GM21786 (cell line): ENCODE measurements around the gene GPATCH1.

ENCODE experiments used
- ATAC-seq: cut with Tn5 transposase; IDR thresholded peaks from one replicate; pipeline ENCODE4 v1.9.1; 2021; ENCODE audit not compliant: unreplicated experiment

The GPATCH1 gene

DNA sequence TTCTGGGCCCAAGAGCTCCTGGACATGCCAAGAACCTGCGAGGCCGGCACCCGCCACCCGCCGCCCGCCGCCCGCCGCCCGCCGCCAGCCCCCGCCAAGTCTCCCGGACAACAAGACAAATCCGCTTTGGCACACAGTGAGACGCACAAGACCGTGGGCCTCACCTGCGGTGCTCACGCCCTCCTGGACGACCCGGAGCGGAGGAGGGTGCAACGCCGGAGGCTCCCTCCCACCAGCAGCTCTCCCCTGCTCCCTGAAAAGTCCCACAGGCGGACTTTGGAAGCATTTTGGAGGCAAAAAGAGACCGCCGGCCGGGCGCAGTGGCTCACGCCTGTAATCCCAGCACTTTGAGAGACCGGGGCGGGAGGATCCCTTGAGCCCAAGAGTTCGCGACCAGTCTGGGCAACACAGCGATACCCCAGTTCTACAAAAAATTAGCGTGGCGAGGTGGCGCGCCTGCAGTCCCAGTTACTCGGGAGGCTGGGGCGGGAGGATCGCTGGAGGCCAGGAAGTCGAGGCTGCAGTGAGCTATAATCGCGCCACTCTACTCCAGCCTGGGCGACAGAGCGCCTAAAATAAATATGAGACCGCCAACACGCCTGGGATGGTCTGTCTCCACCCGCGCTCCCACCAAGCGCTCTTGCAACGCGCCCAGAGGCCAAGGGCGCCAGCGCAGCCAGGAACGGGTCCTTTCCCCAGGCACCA is 17.1 kb upstream of the GPATCH1 start:
- ATAC-seq = no peak

DNA sequence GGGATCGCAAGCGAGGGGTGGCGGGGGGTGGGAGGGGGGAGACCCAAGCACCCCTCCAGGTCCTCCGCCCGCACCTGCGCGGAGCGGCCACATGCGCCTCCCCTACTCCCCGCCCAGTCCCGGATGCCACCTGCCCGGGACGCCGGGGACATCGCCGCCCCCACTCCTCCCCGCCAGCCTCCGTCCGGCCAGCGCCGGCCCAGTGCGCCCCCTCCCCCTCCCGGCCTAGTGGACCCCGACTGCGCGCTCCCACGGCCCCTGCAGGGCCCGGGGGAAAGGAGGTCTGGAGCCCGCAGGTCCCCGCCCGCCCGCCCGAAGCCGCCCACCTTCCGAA is 16.6 kb upstream of the GPATCH1 start:
- peak; percentile 40 for ATAC-seq

DNA sequence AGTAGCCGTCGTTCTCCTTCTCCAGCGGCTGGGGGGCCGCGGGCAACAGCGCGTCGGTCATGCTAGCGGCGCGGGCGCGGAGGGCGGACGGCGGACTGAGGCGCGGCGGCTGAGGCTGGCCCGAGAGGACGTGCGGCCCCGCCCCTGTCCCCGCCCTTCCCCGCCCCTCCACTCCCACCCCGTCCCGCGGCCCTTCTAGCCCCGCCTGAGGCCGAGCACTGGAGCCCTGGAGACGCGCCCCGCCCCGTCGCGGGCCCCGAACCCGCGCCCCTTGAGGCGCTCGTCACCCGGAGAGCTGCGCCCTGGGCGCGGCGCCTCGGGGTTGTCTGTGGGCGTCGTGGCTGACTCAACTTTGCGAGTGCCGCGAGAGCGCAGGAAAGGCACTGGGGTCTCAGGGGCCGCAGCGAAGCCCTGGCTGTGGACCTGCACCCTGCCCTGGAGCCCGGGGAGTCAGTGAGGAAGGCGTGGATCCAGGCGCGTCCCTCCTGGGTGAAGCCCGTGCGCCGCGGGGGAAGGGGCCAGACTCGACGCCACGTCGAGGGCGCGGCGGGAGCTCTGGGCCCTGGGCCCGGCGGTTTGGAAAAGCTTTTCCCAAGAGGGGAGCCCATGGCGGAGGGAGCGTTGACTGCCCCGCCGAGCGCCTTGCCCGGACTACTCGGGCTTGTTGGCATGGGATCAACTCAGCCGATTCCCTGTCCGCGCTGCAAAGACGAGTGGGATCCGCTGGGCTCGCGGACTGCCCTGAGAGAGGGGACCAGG is 16.0 kb upstream of the GPATCH1 start, which contains the start of gene RHPN2:
Gene RHPN2, minus strand, starts transcription at position 97 of the 759 bp plus-strand sequence. Its CDS starts 36 bp downstream, at position 61.
- peak; percentile 59 for ATAC-seq

DNA sequence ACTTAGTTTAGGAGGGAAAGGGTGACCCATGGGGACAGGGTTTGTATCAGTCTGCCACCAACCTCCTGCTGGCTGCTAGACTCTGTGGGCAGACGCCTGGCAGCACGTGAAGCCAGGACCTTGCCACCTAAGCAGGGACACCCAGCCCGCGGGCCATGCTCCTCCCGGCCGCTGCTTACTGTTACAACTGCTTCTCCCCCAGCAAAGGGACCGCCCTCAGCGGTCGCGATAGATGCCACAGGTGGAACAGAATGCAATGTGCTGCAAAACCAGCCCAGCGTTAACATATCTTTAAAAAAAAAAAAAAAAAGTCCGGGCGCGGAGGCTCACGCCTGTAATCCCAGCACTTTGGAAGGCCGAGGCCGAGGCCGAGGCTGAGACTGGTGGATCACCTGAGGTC is 14.4 kb upstream of the GPATCH1 start:
- ATAC-seq = no peak

DNA sequence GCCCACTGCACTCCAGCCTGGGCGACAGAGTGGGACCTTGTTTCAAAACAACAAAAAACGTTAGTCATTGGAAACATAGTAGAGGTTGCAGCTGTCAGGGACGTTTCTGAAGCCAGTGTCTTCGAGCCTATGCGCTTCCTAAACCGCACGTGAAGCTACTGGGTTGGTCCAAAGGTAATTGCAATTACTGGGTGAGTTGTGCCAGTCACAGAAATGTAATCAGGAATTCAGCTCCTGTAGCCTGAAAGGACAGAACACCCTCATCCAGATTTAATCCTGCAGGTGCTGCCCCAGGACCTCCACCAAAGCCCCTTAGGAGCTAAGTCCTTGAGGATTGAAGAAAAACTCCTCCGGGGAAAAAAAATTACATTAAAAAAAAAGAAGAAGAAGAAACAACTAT is 13.9 kb upstream of the GPATCH1 start:
- no peak for ATAC-seq

DNA sequence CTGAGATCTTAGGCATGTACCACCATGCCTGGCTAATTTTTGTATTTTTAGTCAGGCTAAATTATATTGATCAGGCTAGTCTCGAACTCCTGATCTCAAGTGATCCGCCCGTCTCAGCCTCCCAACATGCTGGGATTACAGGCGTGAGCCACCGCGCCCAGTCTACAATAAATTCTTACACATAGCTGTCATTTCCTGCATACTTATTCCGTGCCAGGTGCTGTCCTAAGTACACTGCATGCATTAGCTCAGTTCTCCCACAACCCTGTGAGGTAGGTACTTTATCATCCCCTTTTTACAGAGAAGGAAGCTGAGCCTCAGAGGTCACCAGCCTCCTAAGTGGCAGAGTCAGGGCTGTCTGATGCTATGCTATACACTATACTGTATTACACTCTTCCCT is 9.1 kb upstream of the GPATCH1 start:
- ATAC-seq = no peak

DNA sequence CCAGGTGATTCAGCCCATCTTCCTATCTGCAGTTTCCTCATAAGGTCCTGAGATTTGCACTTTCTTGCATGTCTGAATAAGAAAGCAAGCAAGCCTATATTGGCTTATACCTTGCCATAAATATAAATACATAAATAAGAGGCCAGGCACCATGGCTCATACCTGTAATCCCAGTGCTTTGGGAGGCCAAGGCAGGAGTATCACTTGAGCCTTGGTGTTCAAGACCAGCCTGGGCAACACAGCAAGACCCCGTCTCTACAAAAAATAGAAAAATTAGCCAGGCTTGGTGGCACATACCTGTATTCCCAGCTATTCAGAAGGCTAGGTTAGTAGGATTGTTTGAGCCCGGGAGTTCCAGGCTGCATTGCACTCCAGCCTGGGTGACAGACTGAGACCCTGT is 5.5 kb upstream of the GPATCH1 start:
- ATAC-seq = no peak

DNA sequence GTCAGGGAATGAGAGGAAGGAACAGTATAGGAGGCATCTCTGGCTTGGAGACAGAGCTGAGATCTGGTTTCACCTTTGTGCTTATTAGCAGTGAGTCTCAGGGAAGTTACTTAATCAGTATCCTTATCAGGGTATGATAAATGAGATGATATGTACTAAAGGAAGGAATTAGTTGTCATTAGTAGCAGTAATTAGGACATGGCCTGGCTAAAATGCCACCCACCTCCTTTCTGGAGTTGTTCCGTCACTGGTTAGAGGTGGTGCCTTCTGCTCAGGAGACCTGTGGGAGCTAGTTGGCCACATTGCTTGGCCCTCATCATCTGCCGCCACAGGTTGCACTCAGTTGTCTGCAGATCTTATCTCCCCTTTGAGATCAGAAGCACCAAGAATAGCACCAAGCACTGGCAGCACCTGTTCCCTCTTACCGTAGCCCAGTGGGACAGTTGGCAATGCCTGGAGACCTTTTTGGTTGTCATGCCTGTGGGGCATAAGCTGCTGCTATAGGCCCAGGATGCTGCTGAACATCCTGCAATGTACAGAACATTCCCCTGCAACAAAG is 4.7 kb downstream of the GPATCH1 start:
- no peak for ATAC-seq

DNA sequence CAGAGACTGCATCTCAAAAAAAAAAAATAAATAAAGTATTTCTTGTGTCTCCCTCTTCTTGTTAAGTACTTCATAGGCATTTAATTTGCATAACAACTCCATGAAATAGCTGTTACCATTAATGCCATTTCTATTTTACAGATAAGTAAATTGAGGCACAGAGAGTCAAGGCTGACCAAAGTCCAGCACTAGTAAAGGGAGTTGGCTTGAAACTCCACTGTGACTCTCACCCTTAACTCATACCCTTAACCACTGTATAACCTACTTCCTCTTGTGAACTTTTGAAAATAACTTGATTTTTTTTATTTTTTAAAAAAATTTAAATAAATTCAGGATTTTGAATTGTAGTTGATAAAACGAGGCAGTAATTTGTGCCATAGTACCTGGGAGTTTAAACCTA is 6.0 kb downstream of the GPATCH1 start:
- no peak for ATAC-seq

DNA sequence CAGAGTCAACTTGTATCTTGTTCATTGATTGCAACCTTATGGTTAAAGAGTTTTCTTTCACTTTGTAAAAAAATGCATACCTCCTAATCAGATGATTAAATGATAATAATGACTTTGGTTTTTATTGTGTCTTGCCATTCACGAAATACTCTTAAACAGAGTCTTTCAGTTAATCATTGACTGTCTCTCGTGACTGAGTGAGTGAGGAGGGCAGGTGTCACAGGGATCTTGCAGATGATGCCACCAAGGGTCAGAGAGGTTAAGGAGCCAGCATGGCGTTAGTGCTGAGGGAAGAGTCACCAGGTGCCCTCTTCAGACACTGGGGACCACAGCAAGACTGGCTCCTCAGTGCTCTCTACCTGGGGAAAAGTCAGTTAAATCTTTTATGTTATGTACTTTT is 8.0 kb downstream of the GPATCH1 start:
- ATAC-seq = no peak

DNA sequence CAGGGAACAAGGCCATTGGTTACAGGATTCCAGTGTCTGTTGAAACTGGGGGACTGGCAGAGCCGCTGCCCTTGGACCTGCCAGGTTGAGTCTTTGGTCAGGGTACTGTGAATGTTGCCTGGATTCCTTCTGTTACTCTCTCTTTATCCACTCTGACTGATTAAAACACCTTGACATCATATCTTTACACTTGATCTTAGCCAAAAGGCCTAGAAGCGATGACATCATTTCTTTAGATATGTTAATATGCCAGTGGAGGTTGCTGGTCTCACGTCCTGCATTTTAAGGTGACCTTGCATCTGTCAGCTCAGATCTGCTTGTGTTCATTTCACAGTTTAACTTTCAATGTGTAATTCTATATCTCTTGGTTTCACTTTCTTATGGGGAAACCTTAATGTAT is 9.2 kb downstream of the GPATCH1 start:
- no peak for ATAC-seq

DNA sequence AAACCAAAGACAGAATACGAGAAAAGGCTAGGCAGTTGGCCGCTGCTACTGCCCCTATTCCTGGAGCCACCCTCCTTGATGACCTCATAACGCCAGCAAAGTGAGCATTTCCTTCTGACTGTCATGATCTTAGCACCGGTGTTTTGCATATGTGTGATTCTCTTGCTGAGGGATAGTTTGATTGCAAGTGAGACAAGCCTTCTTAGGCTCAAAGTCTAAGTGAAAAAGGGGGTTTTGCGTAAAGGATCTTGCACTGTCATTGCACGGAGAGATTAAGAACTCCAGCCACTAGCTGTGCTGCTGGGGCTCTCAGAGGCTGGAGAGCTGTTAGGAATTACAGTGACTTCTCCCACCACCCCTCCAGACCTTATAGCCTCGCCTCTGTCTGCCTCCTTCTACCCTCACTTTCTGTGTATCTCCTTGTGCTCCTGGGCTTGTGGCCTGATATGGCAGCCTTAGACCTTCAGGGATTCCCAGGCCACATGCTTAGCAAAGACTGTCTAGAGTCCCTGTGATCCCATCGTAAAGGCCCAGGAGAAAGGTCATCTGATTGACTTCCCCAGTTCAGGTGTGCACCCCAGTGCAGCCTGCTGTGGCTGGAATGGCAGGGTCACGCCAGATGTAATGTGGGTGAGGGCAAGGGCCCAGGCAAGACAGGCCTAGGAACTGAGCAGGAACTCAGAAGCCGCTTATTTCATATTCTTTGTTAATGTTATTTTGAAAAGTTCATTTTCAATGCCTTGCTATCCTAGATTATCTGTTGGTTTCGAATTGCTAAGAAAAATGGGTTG is 12.6 kb downstream of the GPATCH1 start:
- no peak for ATAC-seq

DNA sequence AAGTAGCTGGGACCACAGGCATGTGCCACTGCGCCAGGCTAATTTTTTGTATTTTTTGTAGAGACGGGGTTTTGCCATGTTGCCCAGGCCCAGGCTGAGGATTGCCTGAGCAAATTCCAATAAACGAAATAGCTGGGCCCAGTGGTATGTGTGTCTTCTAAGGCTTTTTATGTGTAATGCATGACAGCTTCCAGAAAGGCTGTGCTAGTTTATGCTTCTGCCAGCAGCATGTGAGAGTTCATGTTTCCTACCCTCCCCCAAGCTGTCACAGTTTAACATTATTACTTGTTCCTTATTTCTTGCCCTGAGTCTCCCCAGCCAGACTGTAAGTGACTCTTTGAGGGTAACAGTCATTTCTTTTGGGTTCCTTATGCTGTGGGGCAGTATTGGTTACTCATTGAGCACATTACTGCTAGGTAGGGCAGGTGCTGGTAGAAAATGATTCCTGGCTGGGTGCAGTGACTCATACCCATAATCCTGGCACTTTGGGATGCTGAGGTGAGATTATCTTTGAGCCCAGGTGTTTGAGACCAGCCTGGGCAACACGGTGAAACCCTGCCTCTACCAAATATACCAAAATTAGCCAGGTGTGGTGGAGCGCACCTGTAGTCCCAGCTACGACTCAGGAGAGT is 13.6 kb downstream of the GPATCH1 start:
- no peak for ATAC-seq

DNA sequence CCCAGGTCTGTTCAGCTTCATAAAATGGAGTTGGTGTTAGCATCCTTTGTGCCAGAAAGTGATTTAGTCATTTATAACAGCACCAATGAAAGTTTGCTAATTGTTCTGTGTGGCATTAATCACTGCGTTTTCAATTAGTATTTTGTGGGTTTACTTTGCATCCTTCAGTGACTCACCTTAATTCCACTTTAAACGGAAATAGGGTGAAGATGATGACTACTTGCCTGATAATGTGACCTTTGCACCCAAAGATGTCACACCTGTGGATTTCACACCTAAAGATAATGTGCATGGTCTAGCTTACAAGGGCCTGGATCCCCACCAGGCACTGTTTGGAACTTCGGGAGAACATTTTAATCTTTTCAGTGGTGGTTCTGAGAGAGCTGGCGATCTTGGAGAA is 15.0 kb downstream of the GPATCH1 start:
- no peak for ATAC-seq

DNA sequence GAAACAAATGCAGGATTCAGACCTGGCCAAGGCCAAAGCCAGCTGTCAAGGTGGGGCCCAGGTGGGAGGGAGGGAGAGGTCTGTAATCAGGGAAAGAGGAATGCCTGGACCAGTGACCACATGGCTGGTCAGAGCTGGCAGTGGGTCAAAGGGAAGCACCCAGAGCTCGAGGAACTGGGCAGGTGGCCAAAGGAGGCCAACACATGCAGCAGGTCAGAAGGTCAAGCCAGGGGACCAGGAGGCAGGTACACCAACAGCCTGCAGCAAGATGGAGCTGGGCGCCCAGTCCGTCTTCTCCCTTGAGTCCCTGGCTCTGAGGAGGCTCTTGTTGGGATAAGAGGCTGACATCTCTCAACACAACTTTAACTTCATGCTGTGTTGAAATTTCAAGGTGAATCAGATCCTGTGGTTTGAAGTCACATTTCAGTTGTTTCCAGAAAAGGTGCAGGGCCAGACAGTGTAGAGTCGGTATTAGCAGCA is 17.1 kb downstream of the GPATCH1 start:
- ATAC-seq = no peak

DNA sequence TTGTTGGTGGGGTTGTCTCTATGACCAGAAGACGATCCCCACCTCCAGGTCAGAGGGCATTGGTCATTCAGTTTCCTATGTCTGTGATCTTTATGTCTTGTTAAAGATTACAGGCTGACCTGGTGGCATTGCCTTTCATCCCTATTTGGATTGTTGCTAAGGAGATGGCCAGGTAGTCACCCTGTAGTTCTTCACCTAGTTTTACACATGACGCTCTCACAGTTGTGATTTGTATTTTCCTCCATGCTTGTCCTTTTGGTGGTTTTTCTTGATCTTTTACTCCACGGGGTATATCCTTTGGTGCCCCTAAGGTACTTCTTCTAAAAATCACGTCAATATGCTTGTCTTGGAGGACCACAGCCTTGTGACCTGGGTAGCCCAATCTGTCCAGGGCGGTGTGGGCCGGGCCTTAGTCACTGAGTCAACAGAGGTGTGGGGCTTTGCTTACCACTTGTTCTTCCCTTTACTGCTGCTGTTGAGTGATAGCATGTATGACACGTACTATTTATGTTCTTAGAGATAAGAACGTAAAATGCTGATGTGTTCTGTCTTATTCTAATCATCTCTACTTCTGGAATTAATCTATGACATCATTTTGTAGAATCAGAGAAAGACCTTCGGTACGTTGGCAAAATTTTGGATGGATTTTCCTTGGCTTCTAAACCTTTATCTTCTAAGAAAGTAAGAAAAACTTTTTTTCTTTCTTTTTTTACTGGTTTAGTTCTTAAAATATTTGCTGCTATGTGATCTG is 20.1 kb downstream of the GPATCH1 start:
- ATAC-seq = no peak

DNA sequence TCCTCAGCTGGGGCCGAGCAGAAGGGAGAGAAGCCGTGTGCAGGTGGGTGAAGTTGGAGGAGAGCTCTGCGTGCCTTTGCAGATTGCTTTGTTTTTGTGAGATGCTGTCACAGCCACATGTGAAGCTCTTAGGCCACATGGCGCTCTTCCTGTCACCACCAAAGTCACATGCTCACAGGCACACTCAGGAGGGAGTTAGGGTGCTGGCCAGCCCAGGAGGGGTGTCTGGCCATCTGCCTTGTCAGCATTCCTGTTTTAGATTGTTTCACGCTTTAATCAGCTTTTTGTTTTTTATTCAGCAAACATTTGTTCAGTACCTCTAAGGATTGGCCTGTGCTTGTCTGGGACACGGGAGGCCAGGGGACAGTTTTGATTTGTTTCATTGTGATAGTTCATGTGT is 21.9 kb downstream of the GPATCH1 start:
- no peak for ATAC-seq

DNA sequence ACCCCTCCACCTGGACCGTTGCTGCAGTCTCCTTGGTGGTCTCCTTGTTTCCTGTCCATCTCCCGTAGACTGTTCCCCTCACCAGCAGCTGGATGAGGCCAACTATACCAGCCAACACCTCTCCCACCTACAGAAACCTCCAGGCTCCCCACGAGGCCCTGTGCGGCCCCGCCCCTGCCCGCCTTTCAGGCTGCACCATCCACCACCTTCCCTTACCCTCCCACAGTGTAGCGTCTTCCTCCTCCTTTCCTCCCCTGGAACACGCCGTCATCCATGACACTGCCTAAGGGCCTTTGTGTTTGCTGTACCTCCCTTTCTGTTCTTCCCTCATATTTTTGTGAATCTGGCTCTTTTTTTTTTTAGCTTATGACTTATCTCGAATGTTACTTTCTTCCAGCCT is 27.2 kb downstream of the GPATCH1 start:
- ATAC-seq = no peak

DNA sequence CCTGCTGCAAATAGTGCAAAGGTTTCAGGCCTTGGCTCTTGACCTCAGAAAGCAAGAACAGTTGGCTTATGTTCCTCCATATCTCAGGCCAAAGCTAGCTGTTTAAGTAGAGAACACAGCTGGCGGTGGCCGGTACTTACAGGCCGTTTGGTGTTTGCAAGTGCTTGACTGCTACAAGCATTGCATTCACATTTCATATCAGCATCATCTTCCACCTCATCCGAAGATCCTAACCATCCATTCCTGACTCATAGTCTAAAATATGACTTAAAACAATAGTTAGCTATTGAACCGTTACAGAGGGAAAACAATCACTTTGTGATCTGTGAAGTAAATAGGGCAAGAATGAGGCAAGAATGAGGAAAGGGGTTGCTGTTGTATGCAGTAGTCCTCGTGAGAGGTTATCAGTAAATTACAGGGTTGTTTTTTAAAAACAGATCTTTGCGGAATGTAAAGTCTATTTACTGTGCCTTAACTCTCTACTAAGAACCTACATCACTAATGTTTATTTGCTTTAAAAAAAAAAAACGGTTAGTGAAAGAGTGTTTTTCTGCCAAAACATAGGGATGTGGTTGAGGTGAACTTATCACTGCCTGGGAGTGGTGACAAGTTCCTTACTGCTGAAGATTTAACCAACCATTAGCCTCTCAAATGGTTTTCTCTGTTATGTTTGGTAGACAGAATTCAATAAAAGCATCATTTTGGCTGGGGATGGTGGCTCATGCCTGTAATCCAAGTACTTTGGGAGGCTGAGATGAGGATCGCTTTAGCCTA is 29.3 kb downstream of the GPATCH1 start:
- ATAC-seq = no peak

DNA sequence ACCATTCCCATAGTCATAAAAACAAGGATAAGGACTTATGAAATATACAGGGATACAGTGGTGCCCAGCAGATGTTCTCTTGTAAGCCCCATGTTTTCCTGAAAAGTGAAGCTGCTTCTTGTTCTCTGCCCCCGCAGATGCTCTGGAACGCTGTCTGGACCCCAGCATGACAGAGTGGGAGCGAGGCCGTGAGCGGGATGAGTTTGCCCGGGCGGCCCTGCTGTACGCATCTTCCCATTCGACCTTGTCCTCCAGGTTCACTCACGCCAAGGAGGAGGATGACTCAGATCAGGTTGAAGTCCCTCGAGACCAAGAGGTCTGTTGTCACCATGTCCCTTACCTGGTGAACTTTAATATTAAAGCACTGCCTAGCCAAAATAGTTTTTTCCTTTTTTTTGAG is 30.6 kb downstream of the GPATCH1 start:
- no peak for ATAC-seq
